OCI-LY3 (cell line): ENCODE data around the gene RHBDL1.

Experiments
- H2AFZ ChIP-seq: fragments of 200-600, 300-600 bp; shearing (Covaris generic); 2 replicates; pipeline ENCODE4 v1.6.0; 2014; ENCODE audit warnings: antibody characterized with exemption, low read depth, low read length
- H3K27ac ChIP-seq: fragments of 200-600, 300-600 bp; sonication (generic); 2 replicates; pipeline ENCODE4 v1.5.1; 2014; ENCODE audit warnings: mild to moderate bottlenecking, low read length, moderate library complexity, mixed read lengths
- H3K27me3 ChIP-seq: fragments of 200-600, 300-600 bp; sonication (generic); 2 replicates; pipeline ENCODE4 v1.6.1; 2014; ENCODE audit warnings: low read depth, low read length, mixed read lengths
- H3K36me3 ChIP-seq: fragments of 200-600, 300-600 bp; sonication (generic); replicated peaks from 2 replicates; pipeline ENCODE3; 2014; ENCODE audit warnings: low read depth, low read length, mixed read lengths
- H3K4me1 ChIP-seq: fragments of 300-600, 200-600 bp; sonication (generic); 2 replicates; pipeline ENCODE4 v1.6.1; 2014; ENCODE audit warnings: low read length, mixed read lengths
- H3K4me2 ChIP-seq: fragments of 200-600, 300-600 bp; sonication (generic); 2 replicates; pipeline ENCODE4 v1.6.1; 2014; ENCODE audit warnings: low read length, mixed read lengths
- H3K4me3 ChIP-seq: fragments of 300-600, 200-600 bp; sonication (generic); 2 replicates; pipeline ENCODE4 v1.5.1; 2014; ENCODE audit warnings: antibody characterized with exemption, mild to moderate bottlenecking, low read length, moderate library complexity
- H3K79me2 ChIP-seq: fragments of 300-600, 200-600 bp; shearing (Covaris generic); 2 replicates; pipeline ENCODE4 v1.6.1; 2014; ENCODE audit warnings: mild to moderate bottlenecking, low read length, mixed read lengths
- H3K9ac ChIP-seq: fragments of 300-600, 200-600 bp; shearing (Covaris generic); 2 replicates; pipeline ENCODE4 v1.6.0; 2014; ENCODE audit warnings: mild to moderate bottlenecking, low read length, moderate library complexity
- H3K9me3 ChIP-seq: fragments of 200-600, 300-600 bp; shearing (Covaris generic); 2 replicates; pipeline ENCODE4 v1.6.1; 2014; ENCODE audit warnings: low read length, mixed read lengths; ENCODE audit not compliant: insufficient read depth
- H4K20me1 ChIP-seq: fragments of 200-600, 300-600 bp; sonication (generic); 2 replicates; pipeline ENCODE4 v1.6.1; 2016; ENCODE audit warnings: low read length, mixed read lengths; ENCODE audit not compliant: insufficient read depth
- CTCF ChIP-seq: fragments of 200-600, 300-600 bp; sonication (generic); IDR thresholded peaks from 2 replicates; pipeline ENCODE4 v1.5.1; 2014; ENCODE audit warnings: antibody characterized with exemption, low read length, low read depth
- EZH2phosphoT487 ChIP-seq: fragments of 200-600 bp; shearing (Covaris generic); IDR thresholded peaks from 2 replicates; pipeline ENCODE4 v1.6.1; 2018; ENCODE audit warnings: antibody characterized with exemption, mixed run types, low read depth

Gene RHBDL1

GRCh38 chr16:642189-643049 is 33.1 kb upstream of the RHBDL1 start:
- no peak overlapping the region for H2AFZ ChIP-seq
- H3K4me3 ChIP-seq = peak overlapping the region; percentile 82
- H3K27me3 ChIP-seq = no peaks in the 10 kb centered on the region
- H3K9ac ChIP-seq = peak overlapping the region; percentile 90
- H3K79me2 ChIP-seq = peaks cover 35% of the 10 kb centered on the region
- H3K36me3 ChIP-seq = peaks cover 3% of the 10 kb centered on the region
- peak overlapping the region; percentile 55 for H3K27ac ChIP-seq
- no peaks in the 10 kb centered on the region for H3K9me3 ChIP-seq
- no peak for TF ChIP-seq EZH2phosphoT487
- no peak for TF ChIP-seq CTCF
- H4K20me1 ChIP-seq = peaks cover 7% of the 10 kb centered on the region; the same call in 1 of the 2 replicates
- H3K4me1 ChIP-seq = peaks cover 17% of the 10 kb centered on the region
- peak overlapping the region; percentile 95 for H3K4me2 ChIP-seq

- peaks cover 7% of the 10 kb centered on the region; the same call in 1 of the 2 replicates for H4K20me1 ChIP-seq
- H3K27me3 ChIP-seq = no peaks in the 10 kb centered on the region
- peak overlapping the region; percentile 55 for H3K27ac ChIP-seq
- H3K36me3 ChIP-seq = peaks cover 3% of the 10 kb centered on the region
- H3K4me1 ChIP-seq = peaks cover 21% of the 10 kb centered on the region
- peak overlapping the region; percentile 90 for H3K9ac ChIP-seq
- H3K4me3 ChIP-seq = peak overlapping the region; percentile 82
- peaks cover 40% of the 10 kb centered on the region for H3K79me2 ChIP-seq
- H3K4me2 ChIP-seq = peak overlapping the region; percentile 95
- no peaks in the 10 kb centered on the region for H3K9me3 ChIP-seq
- TF ChIP-seq CTCF = no peak
- no peak for TF ChIP-seq EZH2phosphoT487
- no peak overlapping the region for H2AFZ ChIP-seq
Observed at GRCh38 chr16:643050-643368, 32.5 kb upstream of the RHBDL1 start.

GRCh38 chr16:644556-644955 is 30.9 kb upstream of the RHBDL1 start:
- Histone ChIP-seq H3K79me2 (peaks cover 50% of the 10 kb centered on the region), H3K4me3 (no peak overlapping the region), H3K27me3 (no peaks in the 10 kb centered on the region), H3K27ac (no peak overlapping the region), H4K20me1 (peaks cover 7% of the 10 kb centered on the region; the same call in 1 of the 2 replicates), H2AFZ (no peak overlapping the region), H3K4me1 (peaks cover 12% of the 10 kb centered on the region), H3K9ac (no peak overlapping the region), H3K9me3 (no peaks in the 10 kb centered on the region), H3K36me3 (peaks cover 3% of the 10 kb centered on the region), H3K4me2 (no peak overlapping the region)
- TF ChIP-seq CTCF (no peak), EZH2phosphoT487 (no peak)

GRCh38 chr16:645852-646678 is 29.4 kb upstream of the RHBDL1 start:
- Histone ChIP-seq H3K4me3 (no peak overlapping the region), H2AFZ (no peak overlapping the region), H3K79me2 (peaks cover 57% of the 10 kb centered on the region), H3K9me3 (no peaks in the 10 kb centered on the region), H3K4me1 (peaks cover 18% of the 10 kb centered on the region), H3K36me3 (peaks cover 3% of the 10 kb centered on the region), H3K27me3 (no peaks in the 10 kb centered on the region), H3K9ac (no peak overlapping the region), H3K27ac (no peak overlapping the region), H4K20me1 (peaks cover 7% of the 10 kb centered on the region; the same call in 1 of the 2 replicates), H3K4me2 (no peak overlapping the region)
- no peak for TF ChIP-seq CTCF
- no peak for TF ChIP-seq EZH2phosphoT487
